T-helper 17 cell (primary cell): ENCODE measurements around the gene CCDC12. TPM values are rescaled to one million over a fixed set of nuclear protein-coding genes. Genes with fewer than 3 reads are reported as not detected.

Experiments used
- ATAC-seq: fragments of 150-1000 bp; cut with Tn5 transposase; 2 replicates; pipeline ENCODE4 v1.10.0; 2021; ENCODE audit warnings: mild to moderate bottlenecking, moderate library complexity
- DNase-seq, 3 donors: peaks; one replicate each; pipeline versions ENCODE4 v3.0.0 to v3.0.0-alpha.2; 2020 to 2021
- H3K9me3 ChIP-seq: one replicate; pipeline ENCODE4 v1.7.0; 2013; ENCODE audit warnings: low read length, mild to moderate bottlenecking; ENCODE audit not compliant: control insufficient read depth, poor library complexity, severe bottlenecking
- H3K27ac Mint-ChIP-seq: one replicate; pipeline ENCODE4 v1.8.0; 2022; ENCODE audit warnings: mild to moderate bottlenecking, moderate library complexity, mixed read lengths
- H3K27me3 Mint-ChIP-seq: one replicate; pipeline ENCODE4 v1.8.0; 2022; ENCODE audit warnings: mixed read lengths
- H3K36me3 Mint-ChIP-seq: one replicate; pipeline ENCODE4 v1.8.0; 2022; ENCODE audit warnings: low read depth, mixed read lengths
- H3K4me1 Mint-ChIP-seq: one replicate; pipeline ENCODE4 v1.8.0; 2022; ENCODE audit warnings: mild to moderate bottlenecking, mixed read lengths
- H3K4me3 Mint-ChIP-seq: one replicate; pipeline ENCODE4 v1.8.0; 2022; ENCODE audit warnings: mild to moderate bottlenecking, moderate library complexity, mixed read lengths
- total RNA-seq, 4 donors: library from RNA in 2 of 4; stranded (reverse) in 2 of 4; gene quantifications; one replicate each; pipeline ENCODE4 v1.2.3 and lab custom pipeline; 2022 to 2026

The CCDC12 gene
- total RNA-seq (10 to 100 TPM; 67.6 to 75.8 TPM), total RNA-seq (lab: John Stamatoyannopoulos, UW) (40.6 to 50.8 reads per million in 2 donors)

DNA sequence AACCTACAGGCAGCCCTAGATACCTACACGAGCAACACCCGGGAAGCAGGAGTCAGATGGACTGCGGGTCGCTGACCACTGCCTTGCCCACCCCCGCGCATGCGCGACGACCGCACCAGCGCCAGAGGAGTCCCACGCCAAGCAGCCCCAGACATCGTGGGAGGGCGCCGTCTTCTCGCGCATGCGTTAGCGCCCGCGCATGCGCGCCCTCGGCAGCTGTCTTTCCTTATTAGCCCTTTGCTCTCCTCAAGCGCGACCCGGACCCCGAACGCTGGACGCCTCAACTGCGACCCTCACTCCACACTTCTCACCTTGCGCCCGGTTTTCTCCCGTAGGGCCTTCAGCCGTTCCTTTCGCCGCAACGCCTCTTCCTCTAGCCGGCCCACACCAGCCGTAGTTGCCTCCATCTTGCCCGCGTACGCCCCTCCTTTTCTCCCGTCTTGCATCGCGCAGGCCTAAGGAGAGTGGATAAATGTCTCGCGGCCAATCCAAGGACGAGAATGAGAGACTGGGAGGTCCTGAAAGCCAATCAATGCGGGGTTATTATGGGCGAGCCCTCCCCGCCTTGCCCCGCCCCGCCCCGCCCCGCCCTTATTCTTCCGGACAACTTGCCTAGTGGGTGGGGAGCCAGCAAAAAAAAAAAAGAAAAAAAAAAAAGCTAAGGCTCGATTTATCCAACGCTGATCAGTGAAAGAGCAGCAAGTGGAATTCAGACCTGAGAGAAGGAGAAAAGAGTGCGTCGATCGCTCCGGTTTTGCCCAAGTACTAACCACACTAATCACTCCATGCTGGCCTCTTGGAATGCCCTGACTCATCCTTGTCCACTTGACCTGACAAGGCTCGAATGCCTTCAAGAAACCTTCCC, at the start of gene CCDC12:
CCDC12 (minus strand) TSS at position 420 of the 865 bp plus-strand sequence; CDS start at position 407, 13 bp downstream.
- Mint-ChIP-seq H3K36me3 (peaks cover 2% of the 10 kb centered on the region), H3K27me3 (no peaks in the 10 kb centered on the region), H3K4me1 (peaks cover 52% of the 10 kb centered on the region), H3K27ac (peak within 1 kb of the TSS; percentile 100), H3K4me3 (peak within 1 kb of the TSS; percentile 99)
- DNase-seq (peak; percentile 81 to 92 (median 84)), ATAC-seq (peak; percentile 80)
- no peaks in the 10 kb centered on the region for H3K9me3 ChIP-seq

GRCh38 chr3:47024932-47025331, 48.4 kb upstream of the CCDC12 start:
- peaks cover 2% of the 10 kb centered on the region for H3K36me3 Mint-ChIP-seq
- H3K9me3 ChIP-seq, result no peaks in the 10 kb centered on the region
- H3K4me3 Mint-ChIP-seq, result no peak overlapping the region
- H3K4me1 Mint-ChIP-seq, result peaks cover 18% of the 10 kb centered on the region
- no peak for DNase-seq
- H3K27me3 Mint-ChIP-seq, result no peaks in the 10 kb centered on the region
- H3K27ac Mint-ChIP-seq, result peak overlapping the region; percentile 81
- ATAC-seq, result no peak

DNA sequence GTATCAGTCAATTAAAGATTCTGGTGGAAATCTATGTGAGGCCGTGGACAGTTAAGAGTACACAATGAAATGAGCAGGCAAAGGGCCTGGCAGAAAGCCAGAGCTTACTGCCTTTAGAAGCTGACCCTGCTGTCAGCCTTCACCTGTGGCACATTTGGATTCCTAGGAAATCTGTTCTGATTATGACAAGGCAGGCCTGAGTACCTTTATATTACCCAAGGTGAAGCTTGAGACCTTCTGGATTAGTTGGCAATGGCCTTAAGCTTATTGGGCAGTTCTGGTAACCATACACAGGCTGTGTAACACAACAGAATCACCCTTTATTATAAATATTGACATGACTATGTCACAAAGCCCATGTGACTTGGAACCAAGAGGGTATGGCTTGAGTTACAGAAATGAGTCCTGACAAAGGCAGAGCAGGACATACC, 46.1 kb upstream of the CCDC12 start:
- H3K4me3 Mint-ChIP-seq, result no peak overlapping the region
- ATAC-seq, result no peak

GRCh38 chr3:47020311-47020710, 43.8 kb upstream of the CCDC12 start:
- H3K4me3 Mint-ChIP-seq, result no peak overlapping the region
- H3K27ac Mint-ChIP-seq, result peak overlapping the region; percentile 94
- ATAC-seq, result no peak
- H3K27me3 Mint-ChIP-seq, result no peaks in the 10 kb centered on the region
- H3K36me3 Mint-ChIP-seq, result peaks cover 6% of the 10 kb centered on the region
- DNase-seq, result no peak
- peaks cover 35% of the 10 kb centered on the region for H3K4me1 Mint-ChIP-seq
- no peaks in the 10 kb centered on the region for H3K9me3 ChIP-seq

More for the DNA sequence above, 46.1 kb upstream of the CCDC12 start:
- no peaks in the 10 kb centered on the region for H3K9me3 ChIP-seq
- Mint-ChIP-seq H3K27me3 (no peaks in the 10 kb centered on the region), H3K4me1 (peaks cover 32% of the 10 kb centered on the region), H3K27ac (peak overlapping the region; percentile 94), H3K36me3 (peaks cover 6% of the 10 kb centered on the region)
- DNase-seq, result no peak

DNA sequence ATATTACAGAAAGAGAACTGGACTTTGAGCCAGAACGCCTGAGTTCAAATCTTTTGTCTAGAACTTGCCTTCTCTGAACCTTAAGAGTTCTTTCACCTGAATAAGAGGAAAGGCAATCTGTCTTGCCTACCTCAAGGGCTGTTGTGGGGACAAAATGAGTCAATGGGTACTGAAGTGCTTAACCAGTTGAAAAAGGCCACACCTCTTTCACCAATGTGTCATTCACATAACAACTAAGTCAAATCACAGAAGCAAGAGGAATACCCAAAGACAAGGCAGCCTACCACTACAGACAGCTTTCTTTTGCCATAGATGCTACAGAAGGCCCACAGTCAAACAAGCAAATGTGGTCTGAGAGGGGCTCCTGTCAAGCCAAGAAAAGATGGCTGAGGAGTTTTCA, 42.7 kb upstream of the CCDC12 start:
- no peaks in the 10 kb centered on the region for H3K9me3 ChIP-seq
- peaks cover 29% of the 10 kb centered on the region for H3K4me1 Mint-ChIP-seq
- H3K27me3 Mint-ChIP-seq, result no peaks in the 10 kb centered on the region
- no peak for ATAC-seq
- peak overlapping the region; percentile 94 for H3K27ac Mint-ChIP-seq
- no peak overlapping the region for H3K4me3 Mint-ChIP-seq
- peaks cover 6% of the 10 kb centered on the region for H3K36me3 Mint-ChIP-seq
- no peak for DNase-seq

DNA sequence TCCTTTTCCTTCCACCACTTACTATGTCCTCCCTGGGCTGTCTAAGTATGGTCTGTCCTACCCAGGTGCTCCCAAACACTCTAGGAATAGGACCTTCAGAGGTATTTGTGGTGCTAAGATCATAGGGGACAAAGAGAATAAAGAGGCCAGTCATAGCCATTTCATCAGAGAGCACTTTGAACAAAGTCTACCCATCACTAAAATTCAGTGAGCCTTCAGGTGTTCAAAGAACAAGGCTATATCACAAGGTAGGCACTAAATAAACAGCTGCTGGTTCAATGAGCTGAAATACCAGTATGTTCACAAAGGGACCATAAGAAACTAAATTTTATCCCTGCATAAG, 41.7 kb upstream of the CCDC12 start:
- Mint-ChIP-seq H3K27ac (peak overlapping the region; percentile 94), H3K4me3 (peak overlapping the region; percentile 49), H3K4me1 (peaks cover 29% of the 10 kb centered on the region), H3K27me3 (no peaks in the 10 kb centered on the region), H3K36me3 (peaks cover 6% of the 10 kb centered on the region)
- H3K9me3 ChIP-seq, result no peaks in the 10 kb centered on the region
- ATAC-seq (no peak), DNase-seq (no peak)

GRCh38 chr3:47017504-47018268, 41.1 kb upstream of the CCDC12 start:
- peak overlapping the region; percentile 94 for H3K27ac Mint-ChIP-seq
- no peaks in the 10 kb centered on the region for H3K27me3 Mint-ChIP-seq
- H3K4me1 Mint-ChIP-seq, result peaks cover 29% of the 10 kb centered on the region
- no peaks in the 10 kb centered on the region for H3K9me3 ChIP-seq
- no peak overlapping the region for H3K4me3 Mint-ChIP-seq
- ATAC-seq (peak; percentile 4), DNase-seq (no peak)
- peaks cover 6% of the 10 kb centered on the region for H3K36me3 Mint-ChIP-seq

- DNase-seq (no peak), ATAC-seq (peak; percentile 68)
- peak overlapping the region; percentile 25 for H3K4me3 Mint-ChIP-seq
- H3K27me3 Mint-ChIP-seq, result no peaks in the 10 kb centered on the region
- no peaks in the 10 kb centered on the region for H3K9me3 ChIP-seq
- peaks cover 29% of the 10 kb centered on the region for H3K4me1 Mint-ChIP-seq
- H3K27ac Mint-ChIP-seq, result peak overlapping the region; percentile 94
- H3K36me3 Mint-ChIP-seq, result peaks cover 6% of the 10 kb centered on the region
Measured at GRCh38 chr3:47016934-47017435, 40.4 kb upstream of the CCDC12 start.

DNA sequence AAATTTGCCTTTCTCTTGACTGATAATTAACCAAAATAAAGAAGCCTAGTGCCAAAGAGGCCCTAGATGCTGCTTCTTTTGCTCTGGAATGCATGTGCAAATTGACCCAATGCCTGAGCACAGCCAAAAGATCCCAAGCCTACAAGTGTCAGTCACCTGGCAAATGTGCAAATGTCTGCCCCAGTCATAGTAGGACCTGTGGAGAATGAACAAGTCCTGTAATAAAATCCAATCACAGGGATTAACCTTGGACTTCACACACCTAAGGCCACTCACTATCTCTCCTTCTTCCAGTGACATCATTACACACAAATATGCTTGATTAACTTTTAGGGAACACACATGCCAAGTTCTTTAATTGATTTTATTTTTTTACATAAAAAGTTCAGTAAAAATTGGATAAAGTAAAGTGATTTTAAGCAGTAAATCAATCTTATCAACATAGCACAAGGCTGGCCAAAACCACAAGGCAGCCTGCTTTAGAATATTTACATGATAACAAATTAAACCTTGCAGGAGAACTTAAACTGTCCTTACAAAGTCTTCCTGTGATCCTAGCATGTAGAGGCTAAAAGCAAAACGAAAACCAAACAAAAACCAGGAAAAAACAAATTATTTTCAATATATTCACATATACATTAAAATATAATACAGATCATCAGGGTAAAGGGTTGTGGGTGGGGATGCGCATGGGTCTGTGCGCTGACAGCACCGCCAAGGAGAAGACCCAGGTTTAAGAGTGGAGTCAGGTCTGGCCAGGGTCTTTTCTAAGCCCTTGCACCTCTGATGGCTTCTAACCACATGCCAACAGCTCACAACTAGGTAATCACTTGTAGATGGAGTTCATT, 39.8 kb upstream of the CCDC12 start:
- ATAC-seq, result no peak
- Mint-ChIP-seq H3K4me3 (no peak overlapping the region), H3K27ac (peak overlapping the region; percentile 94), H3K36me3 (peaks cover 6% of the 10 kb centered on the region), H3K27me3 (no peaks in the 10 kb centered on the region), H3K4me1 (peaks cover 36% of the 10 kb centered on the region)
- H3K9me3 ChIP-seq, result no peaks in the 10 kb centered on the region
- no peak for DNase-seq

DNA sequence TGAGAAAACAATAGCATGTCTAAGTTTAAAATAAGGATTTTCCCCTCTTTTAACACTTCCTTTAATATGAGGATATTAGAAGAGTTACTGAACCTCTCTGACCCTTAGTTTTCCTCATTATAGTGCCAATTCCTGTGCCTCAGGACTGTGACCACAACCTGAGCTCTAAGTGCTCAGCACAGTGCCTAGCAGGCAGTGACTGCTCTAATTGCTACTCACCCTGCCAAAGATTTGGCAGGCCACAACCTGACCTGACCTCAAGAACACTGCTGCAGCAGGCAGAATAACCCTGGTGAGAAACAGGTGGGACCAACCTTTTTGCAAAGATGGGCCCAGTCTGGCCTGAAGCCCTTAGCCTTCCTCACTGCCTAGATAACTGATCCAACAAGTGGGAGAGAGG, 38.6 kb upstream of the CCDC12 start:
- peaks cover 38% of the 10 kb centered on the region for H3K4me1 Mint-ChIP-seq
- H3K9me3 ChIP-seq, result no peaks in the 10 kb centered on the region
- H3K27me3 Mint-ChIP-seq, result no peaks in the 10 kb centered on the region
- peaks cover 6% of the 10 kb centered on the region for H3K36me3 Mint-ChIP-seq
- ATAC-seq (no peak), DNase-seq (no peak)
- H3K4me3 Mint-ChIP-seq, result no peak overlapping the region
- H3K27ac Mint-ChIP-seq, result no peak overlapping the region

DNA sequence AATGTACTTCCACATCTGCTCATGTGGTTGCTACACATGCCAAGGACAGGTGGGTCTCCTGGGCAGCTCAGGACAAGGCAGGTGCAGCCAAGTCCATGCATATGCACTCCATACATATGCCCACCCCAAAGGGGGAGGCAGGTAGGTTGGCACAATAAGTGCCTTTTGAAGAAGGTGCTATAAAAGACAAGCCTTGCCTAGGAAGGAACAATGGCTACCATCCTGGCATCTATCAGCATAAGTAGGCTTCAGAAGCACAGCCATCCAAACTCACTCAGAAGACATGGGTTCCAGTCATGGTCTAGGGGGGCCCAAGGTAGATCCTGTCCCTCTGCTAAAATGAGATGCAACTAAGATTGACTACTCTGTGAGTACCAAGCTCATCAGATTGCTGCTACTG, 37.5 kb upstream of the CCDC12 start:
- ATAC-seq, result no peak

GRCh38 chr3:47013231-47013630, 36.7 kb upstream of the CCDC12 start:
- ATAC-seq, result no peak
- no peaks in the 10 kb centered on the region for H3K27me3 Mint-ChIP-seq
- H3K4me1 Mint-ChIP-seq, result peaks cover 27% of the 10 kb centered on the region
- H3K36me3 Mint-ChIP-seq, result peaks cover 2% of the 10 kb centered on the region
- no peak for DNase-seq
- H3K4me3 Mint-ChIP-seq, result no peak overlapping the region
- H3K27ac Mint-ChIP-seq, result no peak overlapping the region
- no peaks in the 10 kb centered on the region for H3K9me3 ChIP-seq

More for the DNA sequence above, 37.5 kb upstream of the CCDC12 start:
- H3K27me3 Mint-ChIP-seq, result no peaks in the 10 kb centered on the region
- peaks cover 6% of the 10 kb centered on the region for H3K36me3 Mint-ChIP-seq
- peaks cover 32% of the 10 kb centered on the region for H3K4me1 Mint-ChIP-seq
- H3K9me3 ChIP-seq, result no peaks in the 10 kb centered on the region
- H3K4me3 Mint-ChIP-seq, result no peak overlapping the region
- no peak for DNase-seq
- no peak overlapping the region for H3K27ac Mint-ChIP-seq
